K562 (cell line): ENCODE measurements around the gene CPLX1. TPM values are rescaled to one million over a fixed set of nuclear protein-coding genes. Genes with fewer than 3 reads are reported as not detected.

Experiments used
- ELF4 ChIP-seq: fragments of 450-650 bp; formaldehyde crosslinking; IDR thresholded peaks from 2 replicates; pipeline ENCODE4 v1.4.0; 2022; ENCODE audit warnings: missing genetic modification characterization
- EP400 ChIP-seq: fragments of 450-650 bp; IDR thresholded peaks from 2 replicates; pipeline ENCODE4 v1.6.1; 2017; ENCODE audit warnings: antibody characterized with exemption, mild to moderate bottlenecking, moderate library complexity
- LCOR ChIP-seq: sonication (generic); formaldehyde crosslinking; IDR thresholded peaks from 2 replicates; pipeline ENCODE4 v1.8.0; 2022; ENCODE audit warnings: mild to moderate bottlenecking, missing genetic modification reagents
- SRSF9 ChIP-seq: fragments of 200-400 bp; formaldehyde crosslinking; IDR thresholded peaks from 2 replicates; pipeline ENCODE4 v1.6.1; 2017; ENCODE audit warnings: low read depth, low read length, borderline replicate concordance
- TFAM ChIP-seq: fragments of 250-450 bp; sonication (Bioruptor Pico); conservative IDR thresholded peaks from 2 replicates; pipeline ENCODE4 v1.5.0; 2021; ENCODE audit warnings: mild to moderate bottlenecking, moderate library complexity
- ZFX ChIP-seq: sonication (generic); formaldehyde crosslinking; IDR thresholded peaks from 2 replicates; pipeline ENCODE4 v1.8.0; 2022; ENCODE audit warnings: mild to moderate bottlenecking, missing genetic modification reagents, moderate library complexity
- polyA plus RNA-seq, 8 experiments: library from polyadenylated mRNA; depleted of rRNA in 4 of 8; stranded (reverse) in 5 of 8; unstranded in 3 of 8; fragments of >200 nt; fragmentation: Nextera tagmentation in 2 of 8; fragmentation: Illumina TruSeq in 1 of 8; extraction: Ambion mirVana in 2 of 8; extraction: Trizol in 1 of 8; gene quantifications; 2 replicates each; pipeline versions ENCODE4 v1.2.1 to v1.2.3, GENCODE V29; 2011 to 2014; ENCODE audit warnings: inconsistent platforms in 1 of 8, missing spikeins in 1 of 8
- total RNA-seq, 7 experiments: library from RNA; depleted of rRNA in 6 of 7; stranded (reverse); fragments of >200 nt in 6 of 7; fragmentation: Illumina TruSeq in 2 of 7; extraction: Trizol in 2 of 7; gene quantifications; 2 replicates each; pipeline versions ENCODE4 v1.2.1 to v1.2.3, GENCODE V29; 2011 to 2021; ENCODE audit warnings: low replicate concordance in 1 of 7
- TF ChIP-seq, protein P1 (sequence below), 2 experiments: fragments of 450-650 bp in 1 of 2; sonication (generic) in 1 of 2; formaldehyde crosslinking in 1 of 2; IDR thresholded peaks; 2 replicates each; pipeline versions ENCODE4 v1.7.1 to v1.9.0; 2016 to 2022; ENCODE audit warnings: inconsistent platforms in 1 of 2, mild to moderate bottlenecking in 1 of 2, missing genetic modification reagents in 1 of 2
- TF ChIP-seq, protein P2 (sequence below): sonication (generic); formaldehyde crosslinking; IDR thresholded peaks from 2 replicates; pipeline ENCODE4 v1.8.0; 2022; ENCODE audit warnings: mild to moderate bottlenecking, low read depth, missing genetic modification reagents
- TF ChIP-seq, protein P3 (sequence below), 2 experiments: fragments of 450-650 bp; IDR thresholded peaks; 2 replicates each; pipeline ENCODE4 v1.6.1; 2018; ENCODE audit warnings: mild to moderate bottlenecking in 2 of 2, low read depth in 1 of 2; ENCODE audit not compliant: partially characterized antibody in 2 of 2

The CPLX1 gene
- total and polyA plus RNA-seq, 9 of the 15 experiments (the other 6 are each of a cell fraction or from before 2014, with no cell fraction given), result 0.03 to 3.3 (median 0.17) TPM; not detected in 2

DNA sequence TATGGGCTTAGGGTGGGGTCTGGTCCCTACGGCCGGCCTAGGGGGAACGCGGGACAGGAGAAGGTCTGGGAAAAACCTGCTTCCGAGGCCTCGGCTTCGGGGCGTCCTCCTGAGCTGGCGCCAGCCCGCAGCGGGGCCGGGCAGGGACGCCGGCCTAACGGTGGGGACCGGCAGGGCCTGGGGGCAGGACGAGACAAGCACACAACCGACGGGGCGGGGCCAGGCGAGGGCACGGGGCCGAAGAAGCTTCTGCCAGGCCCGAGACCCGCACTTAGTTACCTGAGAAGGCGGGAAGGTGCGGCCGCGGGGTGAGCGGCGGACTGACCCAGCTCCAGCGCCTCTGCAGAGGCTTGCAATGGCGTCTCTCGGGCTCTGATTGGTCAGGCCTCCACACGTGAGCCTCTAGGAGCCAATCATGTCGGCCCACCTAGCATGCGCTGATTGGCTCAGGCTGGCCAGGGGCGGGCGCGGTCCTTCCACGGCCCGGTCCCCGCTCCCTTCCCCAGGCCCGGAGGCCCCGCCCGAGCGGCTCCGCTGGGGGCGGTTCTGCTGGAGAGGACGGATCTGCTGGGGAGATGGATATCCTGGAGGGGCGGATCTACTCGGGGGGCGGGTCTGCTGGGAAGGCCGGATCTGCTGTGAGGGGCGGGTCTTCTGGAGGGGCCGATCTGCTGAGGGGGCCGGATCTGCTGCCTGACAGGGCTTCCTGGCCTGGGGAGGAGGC is 44.3 kb downstream of the CPLX1 start (continued):
- TF ChIP-seq, protein P1, sequence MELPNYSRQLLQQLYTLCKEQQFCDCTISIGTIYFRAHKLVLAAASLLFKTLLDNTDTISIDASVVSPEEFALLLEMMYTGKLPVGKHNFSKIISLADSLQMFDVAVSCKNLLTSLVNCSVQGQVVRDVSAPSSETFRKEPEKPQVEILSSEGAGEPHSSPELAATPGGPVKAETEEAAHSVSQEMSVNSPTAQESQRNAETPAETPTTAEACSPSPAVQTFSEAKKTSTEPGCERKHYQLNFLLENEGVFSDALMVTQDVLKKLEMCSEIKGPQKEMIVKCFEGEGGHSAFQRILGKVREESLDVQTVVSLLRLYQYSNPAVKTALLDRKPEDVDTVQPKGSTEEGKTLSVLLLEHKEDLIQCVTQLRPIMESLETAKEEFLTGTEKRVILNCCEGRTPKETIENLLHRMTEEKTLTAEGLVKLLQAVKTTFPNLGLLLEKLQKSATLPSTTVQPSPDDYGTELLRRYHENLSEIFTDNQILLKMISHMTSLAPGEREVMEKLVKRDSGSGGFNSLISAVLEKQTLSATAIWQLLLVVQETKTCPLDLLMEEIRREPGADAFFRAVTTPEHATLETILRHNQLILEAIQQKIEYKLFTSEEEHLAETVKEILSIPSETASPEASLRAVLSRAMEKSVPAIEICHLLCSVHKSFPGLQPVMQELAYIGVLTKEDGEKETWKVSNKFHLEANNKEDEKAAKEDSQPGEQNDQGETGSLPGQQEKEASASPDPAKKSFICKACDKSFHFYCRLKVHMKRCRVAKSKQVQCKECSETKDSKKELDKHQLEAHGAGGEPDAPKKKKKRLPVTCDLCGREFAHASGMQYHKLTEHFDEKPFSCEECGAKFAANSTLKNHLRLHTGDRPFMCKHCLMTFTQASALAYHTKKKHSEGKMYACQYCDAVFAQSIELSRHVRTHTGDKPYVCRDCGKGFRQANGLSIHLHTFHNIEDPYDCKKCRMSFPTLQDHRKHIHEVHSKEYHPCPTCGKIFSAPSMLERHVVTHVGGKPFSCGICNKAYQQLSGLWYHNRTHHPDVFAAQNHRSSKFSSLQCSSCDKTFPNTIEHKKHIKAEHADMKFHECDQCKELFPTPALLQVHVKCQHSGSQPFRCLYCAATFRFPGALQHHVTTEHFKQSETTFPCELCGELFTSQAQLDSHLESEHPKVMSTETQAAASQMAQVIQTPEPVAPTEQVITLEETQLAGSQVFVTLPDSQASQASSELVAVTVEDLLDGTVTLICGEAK (IDR thresholded peaks at IDR 0.05), result peak; percentile 39; the same call in 1 of the 2 replicates
- TF ChIP-seq, protein P1 (CRISPR knock-in tag; IDR thresholded peaks at IDR 0.05), result no peak
- TF ChIP-seq LCOR (CRISPR knock-in tag) (peak; percentile 56; the same call in 1 of the 2 replicates), EP400 (peak; percentile 97), SRSF9 (no peak), ZFX (peak; percentile 93), TFAM (CRISPR knock-in tag) (no peak), ELF4 (no peak)
- TF ChIP-seq, protein P2, sequence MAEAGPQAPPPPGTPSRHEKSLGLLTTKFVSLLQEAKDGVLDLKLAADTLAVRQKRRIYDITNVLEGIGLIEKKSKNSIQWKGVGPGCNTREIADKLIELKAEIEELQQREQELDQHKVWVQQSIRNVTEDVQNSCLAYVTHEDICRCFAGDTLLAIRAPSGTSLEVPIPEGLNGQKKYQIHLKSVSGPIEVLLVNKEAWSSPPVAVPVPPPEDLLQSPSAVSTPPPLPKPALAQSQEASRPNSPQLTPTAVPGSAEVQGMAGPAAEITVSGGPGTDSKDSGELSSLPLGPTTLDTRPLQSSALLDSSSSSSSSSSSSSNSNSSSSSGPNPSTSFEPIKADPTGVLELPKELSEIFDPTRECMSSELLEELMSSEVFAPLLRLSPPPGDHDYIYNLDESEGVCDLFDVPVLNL (CRISPR knock-in tag), result peak; percentile 57; the same call in 1 of the 2 replicates
- TF ChIP-seq, protein P3, sequence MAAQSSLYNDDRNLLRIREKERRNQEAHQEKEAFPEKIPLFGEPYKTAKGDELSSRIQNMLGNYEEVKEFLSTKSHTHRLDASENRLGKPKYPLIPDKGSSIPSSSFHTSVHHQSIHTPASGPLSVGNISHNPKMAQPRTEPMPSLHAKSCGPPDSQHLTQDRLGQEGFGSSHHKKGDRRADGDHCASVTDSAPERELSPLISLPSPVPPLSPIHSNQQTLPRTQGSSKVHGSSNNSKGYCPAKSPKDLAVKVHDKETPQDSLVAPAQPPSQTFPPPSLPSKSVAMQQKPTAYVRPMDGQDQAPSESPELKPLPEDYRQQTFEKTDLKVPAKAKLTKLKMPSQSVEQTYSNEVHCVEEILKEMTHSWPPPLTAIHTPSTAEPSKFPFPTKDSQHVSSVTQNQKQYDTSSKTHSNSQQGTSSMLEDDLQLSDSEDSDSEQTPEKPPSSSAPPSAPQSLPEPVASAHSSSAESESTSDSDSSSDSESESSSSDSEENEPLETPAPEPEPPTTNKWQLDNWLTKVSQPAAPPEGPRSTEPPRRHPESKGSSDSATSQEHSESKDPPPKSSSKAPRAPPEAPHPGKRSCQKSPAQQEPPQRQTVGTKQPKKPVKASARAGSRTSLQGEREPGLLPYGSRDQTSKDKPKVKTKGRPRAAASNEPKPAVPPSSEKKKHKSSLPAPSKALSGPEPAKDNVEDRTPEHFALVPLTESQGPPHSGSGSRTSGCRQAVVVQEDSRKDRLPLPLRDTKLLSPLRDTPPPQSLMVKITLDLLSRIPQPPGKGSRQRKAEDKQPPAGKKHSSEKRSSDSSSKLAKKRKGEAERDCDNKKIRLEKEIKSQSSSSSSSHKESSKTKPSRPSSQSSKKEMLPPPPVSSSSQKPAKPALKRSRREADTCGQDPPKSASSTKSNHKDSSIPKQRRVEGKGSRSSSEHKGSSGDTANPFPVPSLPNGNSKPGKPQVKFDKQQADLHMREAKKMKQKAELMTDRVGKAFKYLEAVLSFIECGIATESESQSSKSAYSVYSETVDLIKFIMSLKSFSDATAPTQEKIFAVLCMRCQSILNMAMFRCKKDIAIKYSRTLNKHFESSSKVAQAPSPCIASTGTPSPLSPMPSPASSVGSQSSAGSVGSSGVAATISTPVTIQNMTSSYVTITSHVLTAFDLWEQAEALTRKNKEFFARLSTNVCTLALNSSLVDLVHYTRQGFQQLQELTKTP (IDR thresholded peaks at IDR 0.05; ENCODE audit: low read depth in 1 of 2, partially characterized antibody in 2 of 2), result no peak
